Measurements from ENCODE around the gene ARRDC2. TPM values are rescaled to one million over a fixed set of nuclear protein-coding genes. Genes with fewer than 3 reads are reported as not detected.
A peak's percentile ranks its signal among the peaks of the same experiment; 100 is the strongest.

ARRDC2 gene
- total and polyA plus RNA-seq, 2 of the 13 experiments (the other 11 are each of a cell fraction or from before 2014, with no cell fraction given) = 2.1 to 3.4 TPM

GRCh38 chr19:18000915-18001776, 6.8 kb upstream of the ARRDC2 start (continued):
- TF ChIP-seq EHMT2 (IDR thresholded peaks at IDR 0.05; ENCODE audit: borderline replicate concordance, low read depth, low read length) = no peak
- TF ChIP-seq NPAS2 (CRISPR knock-in tag; IDR thresholded peaks at IDR 0.05; ENCODE audit: borderline replicate concordance) = no peak
- TF ChIP-seq BATF2 (CRISPR knock-in tag; IDR thresholded peaks at IDR 0.05) = no peak
- no peak for TF ChIP-seq THAP7 (CRISPR knock-in tag; IDR thresholded peaks at IDR 0.05)
- no peak for TF ChIP-seq XRCC5 (optimal IDR thresholded peaks at IDR 0.05; ENCODE audit: low read length)
- 0 out of 2 replicates have a peak, but pooled peaks have one; percentile 41 for TF ChIP-seq ZNF724P (CRISPR knock-in tag; IDR thresholded peaks at IDR 0.05; ENCODE audit: borderline replicate concordance)
- TF ChIP-seq GATAD2A (CRISPR knock-in tag; IDR thresholded peaks at IDR 0.05) = no peak
- TF ChIP-seq MATR3 (CRISPR knock-in tag; IDR thresholded peaks at IDR 0.05) = no peak
- TF ChIP-seq ZNF557 (CRISPR knock-in tag; IDR thresholded peaks at IDR 0.05) = no peak
- TF ChIP-seq ZEB1 (IDR thresholded peaks at IDR 0.05; ENCODE audit: insufficient replicate concordance, low read depth) = no peak
- TF ChIP-seq ZNF569 (CRISPR knock-in tag; IDR thresholded peaks at IDR 0.05; ENCODE audit: borderline replicate concordance) = no peak
- TF ChIP-seq KDM1A (CRISPR knock-in tag; IDR thresholded peaks at IDR 0.05) = no peak
- no peak for TF ChIP-seq NONO (IDR thresholded peaks at IDR 0.05)
- TF ChIP-seq NONO (CRISPR knock-in tag; conservative IDR thresholded peaks at IDR 0.05) = no peak
- peak; percentile 86 for TF ChIP-seq SALL2 (CRISPR knock-in tag; IDR thresholded peaks at IDR 0.05)
- TF ChIP-seq PRMT3 (CRISPR knock-in tag; IDR thresholded peaks at IDR 0.05; ENCODE audit: borderline replicate concordance, low read depth) = peak; percentile 85; the same call in 1 of the 2 replicates
- TF ChIP-seq ZSCAN20 (CRISPR knock-in tag; IDR thresholded peaks at IDR 0.05; ENCODE audit: borderline replicate concordance) = peak; percentile 75; the same call in 1 of the 2 replicates
- TF ChIP-seq HNRNPH1 (optimal IDR thresholded peaks at IDR 0.05; ENCODE audit: low read depth, low read length) = no peak
- TF ChIP-seq FOXJ3 (CRISPR knock-in tag; IDR thresholded peaks at IDR 0.05; ENCODE audit: borderline replicate concordance) = no peak
- no peak for TF ChIP-seq THRA (CRISPR knock-in tag; IDR thresholded peaks at IDR 0.05; ENCODE audit: borderline replicate concordance)
- TF ChIP-seq RFX1 (IDR thresholded peaks at IDR 0.05) = no peak
- TF ChIP-seq TOE1 (CRISPR knock-in tag; IDR thresholded peaks at IDR 0.05) = no peak
- peak; percentile 41; a peak in 2 of 4 replicates for TF ChIP-seq HMGXB4 (CRISPR knock-in tag; IDR thresholded peaks at IDR 0.05; ENCODE audit: borderline replicate concordance in 1 of 2, low read depth in 1 of 2)
